Gastroesophageal sphincter (tissue), 4 donors: Measurements from ENCODE around the gene HOXA1. TPM values are rescaled to one million over a fixed set of nuclear protein-coding genes. Genes with fewer than 3 reads are reported as not detected.

ENCODE experiments used
- ATAC-seq: fragments of 150-250 bp; one replicate; pipeline ENCODE4 v1.9.1; 2016; ENCODE audit warnings: mild to moderate bottlenecking, moderate library complexity
- H3K27ac ChIP-seq, 4 donors: fragments of 200-600 bp; sonication (generic) in 3 of 4; 1 replicate in 3 of 4; 2 replicates in 1 of 4; pipeline ENCODE4 v1.5.1; 2016 to 2019
- H3K27me3 ChIP-seq: fragments of 200-600 bp; sonication (generic); one replicate; pipeline ENCODE4 v1.5.1; 2019
- H3K36me3 ChIP-seq, 2 donors: fragments of 200-600 bp; sonication (generic); one replicate each; pipeline ENCODE4 v1.5.1; 2019; ENCODE audit warnings: control low read depth in 1 of 2
- H3K4me1 ChIP-seq, 3 donors: fragments of 200-600 bp; sonication (generic); 1 replicate in 2 of 3; 2 replicates in 1 of 3; pipeline ENCODE4 v1.5.1; 2016 to 2019; ENCODE audit warnings: control low read depth in 2 of 3
- H3K4me3 ChIP-seq, 2 donors: fragments of 200-600 bp; sonication (generic); one replicate each; pipeline ENCODE4 v1.5.1; 2019; ENCODE audit warnings: mild to moderate bottlenecking in 1 of 2, moderate library complexity in 1 of 2
- H3K9me3 ChIP-seq, 3 donors: fragments of 200-600 bp; sonication (generic); one replicate each; pipeline ENCODE4 v1.5.1; 2017 to 2019; ENCODE audit warnings: control low read depth in 2 of 3
- EP300 ChIP-seq: sonication (generic); formaldehyde crosslinking; IDR thresholded peaks from one replicate; pipeline ENCODE4 v1.6.1; 2017; ENCODE audit warnings: antibody characterized with exemption, mild to moderate bottlenecking
- POLR2A ChIP-seq, 2 donors: fragments of 450-650 bp; IDR thresholded peaks; one replicate each; pipeline ENCODE4 v1.6.1; 2017; ENCODE audit warnings: antibody characterized with exemption in 2 of 2, mild to moderate bottlenecking in 2 of 2, moderate library complexity in 1 of 2
- POLR2AphosphoS5 ChIP-seq: sonication (generic); formaldehyde crosslinking; IDR thresholded peaks from one replicate; pipeline ENCODE4 v1.6.1; 2017; ENCODE audit warnings: antibody characterized with exemption
- WGBS, 2 donors: methylation state at CpG; one replicate each; pipeline ENCODE4 v1.1.5; 2018; ENCODE audit warnings: low coverage in 1 of 2; 5-methylcytosine and 5-hydroxymethylcytosine counted together
- total RNA-seq, 4 donors: library from RNA; depleted of rRNA; stranded (reverse); fragments of >200 nt; gene quantifications; one replicate each; pipeline ENCODE4 v1.1.0, GENCODE V29; 2016
- TF ChIP-seq, protein P1 (sequence below), 4 experiments: fragments of 200-600 bp in 2 of 4; fragments of 450-650 bp in 2 of 4; sonication (generic) in 1 of 4; IDR thresholded peaks; one replicate each; pipeline ENCODE4 v1.5.1; 2017 to 2019; ENCODE audit warnings: antibody characterized with exemption in 4 of 4, mild to moderate bottlenecking in 2 of 4, moderate library complexity in 2 of 4

Gene HOXA1
- total RNA-seq, 4 donors from 2014 or later = 0.23 to 2.3 (median 0.27) TPM; not detected in 1

- Histone ChIP-seq H3K36me3 (no peaks in the 10 kb centered on the region), H3K9me3 (no peaks in the 10 kb centered on the region), H3K27ac (no peak overlapping the region), H3K27me3 (no peaks in the 10 kb centered on the region), H3K4me1 (no peaks in the 10 kb centered on the region), H3K4me3 (no peak overlapping the region)
- 49 to 75% methylated on average over 2 to 4 of the region's 4 CpGs for WGBS, 2 donors
- no peak for ATAC-seq
- TF ChIP-seq, protein P1, sequence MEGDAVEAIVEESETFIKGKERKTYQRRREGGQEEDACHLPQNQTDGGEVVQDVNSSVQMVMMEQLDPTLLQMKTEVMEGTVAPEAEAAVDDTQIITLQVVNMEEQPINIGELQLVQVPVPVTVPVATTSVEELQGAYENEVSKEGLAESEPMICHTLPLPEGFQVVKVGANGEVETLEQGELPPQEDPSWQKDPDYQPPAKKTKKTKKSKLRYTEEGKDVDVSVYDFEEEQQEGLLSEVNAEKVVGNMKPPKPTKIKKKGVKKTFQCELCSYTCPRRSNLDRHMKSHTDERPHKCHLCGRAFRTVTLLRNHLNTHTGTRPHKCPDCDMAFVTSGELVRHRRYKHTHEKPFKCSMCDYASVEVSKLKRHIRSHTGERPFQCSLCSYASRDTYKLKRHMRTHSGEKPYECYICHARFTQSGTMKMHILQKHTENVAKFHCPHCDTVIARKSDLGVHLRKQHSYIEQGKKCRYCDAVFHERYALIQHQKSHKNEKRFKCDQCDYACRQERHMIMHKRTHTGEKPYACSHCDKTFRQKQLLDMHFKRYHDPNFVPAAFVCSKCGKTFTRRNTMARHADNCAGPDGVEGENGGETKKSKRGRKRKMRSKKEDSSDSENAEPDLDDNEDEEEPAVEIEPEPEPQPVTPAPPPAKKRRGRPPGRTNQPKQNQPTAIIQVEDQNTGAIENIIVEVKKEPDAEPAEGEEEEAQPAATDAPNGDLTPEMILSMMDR (IDR thresholded peaks at IDR 0.05) = no peak
- no peak for TF ChIP-seq POLR2AphosphoS5
- TF ChIP-seq POLR2A (IDR thresholded peaks at IDR 0.05) = no peak
- no peak for TF ChIP-seq EP300
Measured at GRCh38 chr7:27080844-27081436, 14.9 kb downstream of the HOXA1 start.

DNA sequence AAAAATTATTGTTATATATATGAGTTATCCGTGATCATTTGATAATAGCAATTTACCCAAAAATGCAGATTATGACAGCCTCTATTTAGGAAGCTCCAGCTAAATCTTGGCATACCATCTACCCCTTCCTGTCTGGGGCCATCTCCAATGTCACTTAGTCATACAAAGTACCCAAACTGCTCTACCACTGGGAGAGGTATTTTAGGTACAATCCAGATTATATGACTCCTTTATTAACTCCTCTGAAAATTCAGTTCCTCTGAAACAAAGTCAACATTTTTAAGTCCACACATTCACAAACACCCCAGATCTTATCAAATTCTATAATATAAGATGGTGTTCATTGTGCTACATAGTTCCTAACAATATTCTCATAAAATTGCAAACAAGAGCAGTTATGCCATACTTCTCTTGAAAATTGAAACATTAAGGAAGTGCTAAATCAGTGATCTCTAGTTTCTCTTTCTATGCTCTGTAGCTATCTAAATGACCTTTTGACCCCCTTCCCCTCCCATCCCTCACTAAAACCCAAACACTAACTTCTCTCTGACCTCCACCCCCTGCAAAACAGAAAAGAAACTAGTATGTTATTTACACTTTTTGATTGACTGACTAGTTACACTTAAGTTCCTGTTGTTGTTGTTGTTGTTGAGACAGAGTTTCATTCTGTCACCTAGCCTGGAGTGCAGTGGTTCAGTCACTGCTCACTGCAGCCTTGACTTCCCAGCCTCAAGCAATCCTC lies 16.4 kb downstream of the HOXA1 start:
- Histone ChIP-seq H3K36me3 (no peaks in the 10 kb centered on the region), H3K27me3 (no peaks in the 10 kb centered on the region), H3K27ac (no peak overlapping the region), H3K4me1 (no peaks in the 10 kb centered on the region), H3K4me3 (no peak overlapping the region), H3K9me3 (no peaks in the 10 kb centered on the region)
- 83 to 100% methylated on average over 1 of the region's 1 CpG for WGBS, 2 donors
- no peak for TF ChIP-seq POLR2A (IDR thresholded peaks at IDR 0.05)
- ATAC-seq = no peak

DNA sequence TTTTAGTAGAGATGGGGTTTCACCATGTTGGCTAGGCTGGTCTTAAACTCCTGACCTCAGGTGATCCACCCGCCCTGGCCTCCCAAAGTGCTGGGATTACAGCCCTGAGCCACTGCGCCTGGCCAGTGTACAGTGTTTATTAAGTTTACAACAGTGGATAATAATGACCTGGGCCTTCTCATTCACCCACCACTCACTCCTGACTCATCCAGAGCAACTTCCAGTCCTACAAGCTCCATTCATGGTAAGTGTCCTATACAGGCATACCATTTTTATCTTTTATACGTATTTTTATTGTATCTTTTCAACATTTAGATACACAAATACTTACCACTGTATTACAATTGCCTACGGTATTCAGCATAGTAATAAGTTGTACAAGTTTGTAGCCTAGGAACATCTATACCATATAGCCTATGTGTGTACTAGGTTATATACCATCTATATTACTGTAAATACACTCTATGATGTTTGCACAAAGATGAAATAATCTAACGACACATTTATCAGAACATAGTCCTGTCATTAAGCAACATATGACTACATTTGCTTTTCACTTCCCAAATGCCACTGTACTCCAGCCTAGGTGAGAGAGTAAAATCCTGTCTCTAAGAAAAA lies 17.1 kb downstream of the HOXA1 start:
- Histone ChIP-seq H3K36me3 (no peaks in the 10 kb centered on the region), H3K9me3 (no peaks in the 10 kb centered on the region), H3K4me1 (no peaks in the 10 kb centered on the region), H3K27ac (no peak overlapping the region), H3K4me3 (no peak overlapping the region), H3K27me3 (no peaks in the 10 kb centered on the region)
- ATAC-seq = no peak
- 90 to 95% methylated on average over 4 to 5 of the region's 5 CpGs for WGBS, 2 donors
- TF ChIP-seq POLR2AphosphoS5 (no peak), EP300 (no peak), POLR2A (IDR thresholded peaks at IDR 0.05) (no peak)
- TF ChIP-seq, protein P1 (IDR thresholded peaks at IDR 0.05) = no peak

GRCh38 chr7:27073076-27073475 lies 22.7 kb downstream of the HOXA1 start:
- Histone ChIP-seq H3K4me3 (no peak overlapping the region), H3K36me3 (no peaks in the 10 kb centered on the region), H3K4me1 (no peaks in the 10 kb centered on the region), H3K9me3 (no peaks in the 10 kb centered on the region), H3K27me3 (no peaks in the 10 kb centered on the region), H3K27ac (no peak overlapping the region)
- TF ChIP-seq, protein P1 (IDR thresholded peaks at IDR 0.05) = no peak
- TF ChIP-seq POLR2AphosphoS5 (no peak), POLR2A (IDR thresholded peaks at IDR 0.05) (no peak), EP300 (no peak)
- no peak for ATAC-seq

DNA sequence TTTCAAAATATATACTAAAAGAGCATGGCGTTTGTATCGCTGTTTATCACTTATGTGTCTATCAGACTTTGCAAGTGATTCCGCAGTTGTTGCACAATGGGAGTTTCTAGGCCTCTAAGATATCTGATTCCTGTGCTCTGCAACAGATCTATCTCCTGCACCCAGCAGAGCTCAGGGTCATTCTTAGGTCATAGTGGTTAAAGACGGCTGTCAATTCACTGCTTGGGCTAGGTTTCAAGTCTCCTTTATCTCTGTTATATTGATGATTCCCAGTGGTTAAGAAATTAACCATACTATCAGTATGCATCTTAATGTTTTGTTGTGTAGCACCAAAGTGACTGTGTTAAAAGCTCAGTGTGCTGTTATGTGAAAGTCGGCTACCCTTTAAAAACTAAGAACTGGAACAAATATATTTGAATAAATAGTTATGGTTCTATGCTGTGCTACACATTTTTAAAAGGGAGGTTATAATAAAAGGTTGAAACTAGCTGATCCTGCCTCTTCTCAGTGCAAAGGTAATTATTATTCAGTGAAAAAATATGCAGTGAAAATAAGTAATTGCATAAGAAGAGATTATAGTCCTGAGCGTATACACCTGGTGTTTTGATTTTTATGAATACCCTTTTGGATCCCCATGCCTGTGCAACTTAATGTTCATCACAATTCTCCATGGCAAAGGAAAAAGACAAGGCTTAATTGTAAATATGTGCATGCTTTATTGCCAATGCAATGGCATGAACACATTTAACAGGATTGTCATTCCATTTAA lies 24.0 kb downstream of the HOXA1 start:
- ATAC-seq = no peak
- Histone ChIP-seq H3K36me3 (no peaks in the 10 kb centered on the region), H3K4me1 (no peaks in the 10 kb centered on the region), H3K27ac (no peak overlapping the region), H3K9me3 (no peaks in the 10 kb centered on the region), H3K27me3 (no peaks in the 10 kb centered on the region), H3K4me3 (no peak overlapping the region)
- TF ChIP-seq EP300 = no peak
- TF ChIP-seq, protein P1 (IDR thresholded peaks at IDR 0.05) = no peak
- no peak for TF ChIP-seq POLR2AphosphoS5
- TF ChIP-seq POLR2A (IDR thresholded peaks at IDR 0.05) = no peak
- 86 to 90% methylated on average over 5 to 6 of the region's 6 CpGs for WGBS, 2 donors
